NCI-H774 (cell line): ENCODE measurements around the gene GBGT1.
A peak's percentile ranks its signal among the peaks of the same experiment; 100 is the strongest.

ENCODE experiments used
- DNase-seq: peaks from one replicate; lab custom pipeline; 2025; lab: John Stamatoyannopoulos, UW

GBGT1 gene

DNA sequence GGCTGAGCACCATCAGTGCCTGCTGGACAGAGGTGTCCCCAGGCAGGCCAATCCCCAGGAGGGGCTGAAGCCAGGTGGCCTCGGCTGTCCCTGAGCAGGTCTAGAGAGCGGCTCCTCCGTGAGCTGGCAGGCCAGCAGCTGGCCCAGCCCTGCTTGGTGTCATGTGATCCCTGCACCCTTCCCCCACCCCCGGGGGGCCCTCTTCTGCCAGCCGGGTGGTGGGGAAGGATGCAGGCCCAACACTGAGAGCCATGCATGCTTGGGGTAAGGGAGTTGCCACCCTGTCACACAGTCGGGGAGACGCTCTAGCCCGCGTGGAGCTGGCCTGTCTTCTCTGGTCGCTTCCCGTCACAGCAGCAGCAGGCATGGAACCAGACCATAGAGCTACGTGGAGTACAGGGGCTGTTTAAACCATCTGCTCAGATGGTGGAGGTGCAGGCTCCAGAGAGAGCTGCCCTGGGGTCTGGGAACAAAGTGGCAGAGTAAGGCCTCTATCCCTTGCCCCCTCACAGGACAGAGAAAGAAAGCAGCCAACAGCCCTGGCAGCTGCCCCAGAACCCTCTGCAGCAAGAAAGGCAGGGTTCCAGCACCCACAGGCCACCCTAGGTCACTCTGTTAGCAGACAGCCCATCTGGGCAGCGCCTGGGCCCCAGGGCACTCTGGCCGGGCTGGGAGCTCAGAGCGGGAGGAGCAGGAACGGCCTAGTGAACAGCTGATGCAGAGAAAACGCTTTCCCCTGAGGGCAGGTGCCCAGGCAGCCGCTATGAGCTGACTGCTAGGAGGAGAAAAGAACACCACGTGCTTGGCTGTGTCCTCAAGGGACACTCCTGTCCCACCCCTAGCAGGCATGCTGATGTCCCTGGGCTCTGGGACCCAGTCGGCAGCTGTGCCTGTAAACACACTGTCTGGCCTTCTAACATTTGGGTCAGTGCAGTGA is 49.5 kb downstream of the GBGT1 start:
- peak; percentile 27 for DNase-seq

- DNase-seq = no peak
These were observed 50.4 kb downstream of the GBGT1 start for GRCh38 chr9:133113163-133113948.

DNA sequence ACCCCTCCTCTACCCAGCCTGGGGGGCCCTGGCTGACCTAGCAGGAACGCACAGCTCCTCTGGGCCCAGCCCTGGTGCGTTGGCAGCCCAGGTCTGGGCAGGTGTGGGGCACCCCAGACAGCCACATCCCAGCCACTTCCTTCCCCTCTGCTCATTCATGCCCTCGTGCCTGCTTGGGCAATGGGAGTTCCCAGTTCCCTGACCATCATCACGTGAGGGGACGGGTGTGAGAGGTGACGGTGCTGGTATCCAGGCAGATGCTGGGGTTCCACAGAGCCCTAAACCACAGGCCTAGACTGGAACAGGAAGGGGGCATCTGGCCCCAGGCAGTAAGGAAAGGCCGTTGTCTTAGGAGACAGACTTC is 51.1 kb downstream of the GBGT1 start:
- no peak for DNase-seq

DNA sequence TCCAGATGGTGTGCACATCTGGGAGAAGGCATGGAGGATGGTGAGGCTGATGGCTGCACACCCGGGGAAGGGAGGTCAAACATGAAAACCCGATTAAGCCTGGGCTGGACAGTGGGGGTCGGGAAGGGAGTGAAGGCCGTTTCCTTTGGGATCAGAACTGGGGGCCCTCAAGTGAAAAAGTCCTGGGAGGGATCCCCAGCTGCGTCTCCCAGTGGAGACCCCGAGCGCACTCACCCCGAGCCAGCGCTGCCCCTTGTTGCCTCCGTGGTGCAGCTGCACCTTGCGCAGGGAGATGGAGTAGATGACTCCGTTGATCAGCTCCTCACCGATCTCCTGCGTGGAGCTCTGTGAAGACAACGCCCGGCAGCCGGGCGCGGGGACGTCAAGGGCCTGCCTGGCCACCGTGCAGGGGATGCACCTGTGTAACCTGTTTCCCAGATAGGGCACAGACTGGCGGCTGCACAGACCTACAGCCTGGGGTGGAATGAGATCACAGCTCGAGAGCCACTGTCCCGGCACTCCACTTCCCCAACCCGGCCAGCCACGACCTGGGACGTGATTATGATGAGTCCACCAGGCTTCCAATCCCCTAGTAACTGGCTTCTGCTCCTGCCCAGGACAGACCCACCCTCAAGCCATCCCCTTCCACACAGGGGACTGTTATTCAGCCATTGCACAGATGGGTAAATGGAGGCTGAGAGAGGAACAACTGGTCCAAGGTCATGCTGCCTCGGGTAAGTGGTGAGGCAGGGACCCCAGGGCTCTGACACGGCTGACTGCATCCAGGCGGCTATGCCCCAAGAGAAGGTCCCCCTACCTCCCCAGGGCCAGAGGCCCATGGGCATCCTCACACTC is 51.7 kb downstream of the GBGT1 start:
- no peak for DNase-seq

- DNase-seq = no peak
These were observed 53.6 kb downstream of the GBGT1 start for GRCh38 chr9:133109931-133110650.

DNA sequence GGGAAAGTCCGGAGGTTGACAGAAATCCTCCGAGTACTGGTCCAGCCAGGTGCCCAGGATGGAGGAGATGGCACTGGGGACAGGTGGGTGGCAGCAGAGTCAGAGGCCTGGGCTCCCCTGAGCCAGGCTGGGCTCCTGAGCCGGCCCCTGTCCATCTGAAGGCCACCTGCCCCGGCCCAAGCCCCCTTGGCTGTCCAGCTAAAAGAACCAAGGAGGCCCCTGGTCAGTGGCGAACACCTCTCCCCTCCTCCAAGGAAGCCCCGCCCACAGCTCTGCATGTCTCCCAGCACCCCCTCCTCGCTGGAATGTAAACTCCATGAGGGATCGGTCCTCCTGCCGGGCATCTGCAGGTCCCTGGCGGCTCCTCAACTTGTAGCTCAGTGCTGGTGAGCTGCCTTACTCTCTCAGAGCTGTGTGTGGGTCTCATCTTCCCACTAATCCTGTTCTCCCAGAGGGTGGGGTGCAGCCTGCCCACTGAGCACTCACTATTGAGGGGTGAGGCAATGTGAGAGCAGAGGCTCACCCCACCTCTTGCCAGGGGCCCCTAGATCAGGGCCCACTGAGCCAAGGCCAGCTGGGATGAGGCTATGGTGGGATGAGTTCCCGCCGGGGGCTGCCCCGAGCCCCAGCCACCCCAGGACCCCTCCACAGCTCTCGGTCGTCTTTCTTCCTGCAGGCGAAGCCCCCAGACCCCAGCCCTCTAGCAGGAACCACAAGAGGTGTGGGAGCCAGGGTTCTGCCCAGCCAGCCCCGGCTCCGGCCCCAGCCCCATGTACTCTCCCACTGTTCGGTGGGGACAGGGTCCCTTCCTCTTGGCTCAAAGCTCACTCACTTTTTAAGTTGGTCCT is 54.7 kb downstream of the GBGT1 start:
- no peak for DNase-seq

GRCh38 chr9:133107961-133108793 is 55.5 kb downstream of the GBGT1 start:
- no peak for DNase-seq

DNA sequence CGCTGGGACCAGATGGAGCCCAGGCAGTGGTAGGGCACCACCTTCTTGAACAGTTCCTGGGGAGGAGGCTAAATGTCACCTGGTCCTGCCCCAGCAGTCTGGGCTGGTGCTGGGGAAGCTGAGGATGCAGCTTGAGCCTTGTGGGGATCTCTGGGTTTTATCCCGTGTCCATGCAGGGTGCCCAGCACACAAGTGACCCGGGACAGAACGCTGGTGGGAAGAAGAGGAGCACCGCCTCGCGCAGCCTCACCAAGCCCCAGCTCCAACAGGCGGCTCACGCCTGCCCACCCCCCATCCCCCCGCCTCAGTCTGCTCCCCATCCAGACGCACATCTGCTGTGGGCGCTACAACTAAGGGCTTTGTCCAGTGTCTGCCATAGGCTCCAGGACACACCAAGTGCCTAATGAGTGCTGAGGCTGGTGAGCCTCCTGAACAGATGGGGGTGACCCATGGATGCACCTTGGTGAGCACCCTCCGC is 56.4 kb downstream of the GBGT1 start:
- DNase-seq = no peak

- DNase-seq = no peak
These were observed 57.0 kb downstream of the GBGT1 start for GRCh38 chr9:133106511-133107244.

DNA sequence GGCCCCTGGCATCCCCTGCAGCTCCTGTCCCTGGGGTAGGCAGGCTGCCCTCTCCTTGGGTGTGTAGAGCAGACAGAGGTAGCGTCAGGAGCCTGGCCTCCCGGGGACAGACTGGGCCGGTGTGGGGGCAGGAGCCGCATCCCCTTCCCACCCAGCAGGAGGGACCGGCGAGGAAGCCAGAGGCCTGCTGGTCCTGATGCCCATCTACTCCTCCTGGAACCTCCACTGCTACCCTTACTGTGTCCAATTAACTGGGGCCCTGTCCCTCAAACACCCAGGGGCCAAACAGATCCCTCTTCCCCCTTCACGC is 58.3 kb downstream of the GBGT1 start:
- DNase-seq = no peak

DNA sequence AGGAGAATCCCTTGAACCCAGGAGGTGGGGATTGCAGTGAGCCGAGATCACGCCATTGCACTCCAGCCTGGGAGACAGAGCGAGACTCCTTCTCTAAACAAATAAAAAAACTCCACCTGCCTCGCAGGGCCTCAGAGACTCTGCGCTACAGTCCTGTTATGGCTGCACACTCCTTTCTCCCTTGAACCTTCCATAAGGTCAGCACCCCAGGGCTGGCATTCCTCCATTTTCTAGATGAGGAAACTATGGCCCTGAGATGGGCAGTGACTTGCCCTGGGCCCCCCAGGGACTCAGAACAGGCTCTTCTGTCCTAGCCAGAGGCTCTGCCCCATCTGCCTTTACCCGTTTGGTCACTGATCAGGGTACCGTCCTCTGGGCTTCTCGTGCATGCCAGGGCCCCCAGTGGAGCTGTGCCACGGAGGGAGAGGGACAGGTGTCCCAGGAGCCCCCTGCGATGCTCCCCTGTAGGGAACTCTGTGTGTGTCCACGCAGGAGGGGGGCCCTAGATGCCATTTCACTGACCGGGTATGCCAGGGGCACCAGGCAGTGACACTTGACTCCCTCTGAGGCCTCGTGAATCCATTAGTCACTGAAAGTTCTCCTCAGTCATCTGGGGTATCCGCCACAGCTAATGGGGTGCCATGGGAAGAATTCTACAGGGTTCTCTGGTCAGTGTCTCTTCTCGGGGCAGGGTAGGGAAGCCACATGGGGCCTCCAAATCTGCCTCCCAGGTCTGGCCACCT is 58.8 kb downstream of the GBGT1 start:
- no peak for DNase-seq

GRCh38 chr9:133103987-133104505 is 59.7 kb downstream of the GBGT1 start:
- no peak for DNase-seq

GRCh38 chr9:133103183-133103986 is 60.3 kb downstream of the GBGT1 start:
- no peak for DNase-seq
